ENCODE measurements around the gene BMP7. TPM values are rescaled to one million over a fixed set of nuclear protein-coding genes. Genes with fewer than 3 reads are reported as not detected.
A peak's percentile ranks its signal among the peaks of the same experiment; 100 is the strongest.

BMP7 gene
- total and polyA plus RNA-seq, 2 experiments from 2014 or later, result not detected

- Histone ChIP-seq H3F3A (ENCODE audit: insufficient read depth) (no peaks in the 10 kb centered on the region), H3K4me3 (no peak overlapping the region), H3K9me2 (ENCODE audit: insufficient read depth) (no peaks in the 10 kb centered on the region), H3K79me2 (ENCODE audit: insufficient read depth) (no peaks in the 10 kb centered on the region), H3K36me3 (ENCODE audit: low read depth) (no peaks in the 10 kb centered on the region), H3K9me3 (ENCODE audit: low read depth) (no peaks in the 10 kb centered on the region), H4K20me1 (ENCODE audit: insufficient read depth) (no peaks in the 10 kb centered on the region), H3K27me3 (replicated peaks; ENCODE audit: insufficient read depth) (peaks cover 39% of the 10 kb centered on the region), H3K9ac (no peak overlapping the region), H3K27ac (no peak overlapping the region), H2AFZ (no peak overlapping the region), H3K4me2 (ENCODE audit: unreplicated experiment) (no peak overlapping the region), H3K4me1 (ENCODE audit: insufficient read depth) (peaks cover 15% of the 10 kb centered on the region)
- TF ChIP-seq EZH2phosphoT487 (IDR thresholded peaks at IDR 0.05; ENCODE audit: insufficient read depth, low read depth) (no peak), EZH2 (IDR thresholded peaks at IDR 0.05; ENCODE audit: insufficient read depth, poor library complexity, severe bottlenecking) (no peak)
- in situ Hi-C loops (cut with MboI), result no loop called here
- WGBS, 2 experiments (ENCODE audit: low coverage in 1 of 2, low lambda C conversion rate in 2 of 2, missing lambda C conversion rate in 2 of 2), result 16% methylated on average over 18 to 19 of the region's 19 CpGs
- DNase-seq, result peak; percentile 62
Observed at GRCh38 chr20:57224641-57225138, 41.8 kb downstream of the BMP7 start.

- Histone ChIP-seq H2AFZ (no peak overlapping the region), H3K9me2 (ENCODE audit: insufficient read depth) (no peaks in the 10 kb centered on the region), H3K9ac (0 out of 2 replicates have a peak overlapping the region, but pooled peaks have one; percentile 2), H3K27ac (no peak overlapping the region), H3K27me3 (replicated peaks; ENCODE audit: insufficient read depth) (peaks cover 34% of the 10 kb centered on the region), H3K79me2 (ENCODE audit: insufficient read depth) (no peaks in the 10 kb centered on the region), H3K36me3 (ENCODE audit: low read depth) (no peaks in the 10 kb centered on the region), H3K4me1 (ENCODE audit: insufficient read depth) (peaks cover 15% of the 10 kb centered on the region), H3K9me3 (ENCODE audit: low read depth) (no peaks in the 10 kb centered on the region), H3K4me2 (ENCODE audit: unreplicated experiment) (no peak overlapping the region), H3F3A (ENCODE audit: insufficient read depth) (no peaks in the 10 kb centered on the region), H4K20me1 (ENCODE audit: insufficient read depth) (no peaks in the 10 kb centered on the region), H3K4me3 (no peak overlapping the region)
- DNase-seq, result peak; percentile 85
- WGBS, 2 experiments (ENCODE audit: low coverage in 1 of 2, low lambda C conversion rate in 2 of 2, missing lambda C conversion rate in 2 of 2), result 12 to 13% methylated on average over 20 of the region's 20 CpGs
- in situ Hi-C loops (cut with MboI), result no loop called here
- no peak for TF ChIP-seq EZH2phosphoT487 (IDR thresholded peaks at IDR 0.05; ENCODE audit: insufficient read depth, low read depth)
- no peak for TF ChIP-seq EZH2 (IDR thresholded peaks at IDR 0.05; ENCODE audit: insufficient read depth, poor library complexity, severe bottlenecking)
Observed at GRCh38 chr20:57223648-57224489, 42.6 kb downstream of the BMP7 start.

DNA sequence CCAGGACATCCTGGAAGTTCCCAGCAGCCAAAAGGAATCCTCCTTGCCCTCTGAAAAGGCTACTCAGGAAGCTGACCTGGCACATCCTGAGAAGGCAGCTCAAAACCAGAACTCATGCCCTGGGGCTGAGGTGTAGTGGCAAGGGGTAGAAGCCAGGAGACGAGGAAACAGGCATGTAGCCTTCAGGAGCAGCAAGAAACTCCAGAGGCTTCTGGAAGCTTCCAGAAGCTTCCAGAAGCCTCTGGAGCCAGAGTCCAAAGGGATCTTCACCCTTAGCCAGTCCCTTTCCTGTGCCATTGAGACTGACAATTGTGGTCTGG is 43.9 kb downstream of the BMP7 start:
- no peak overlapping the region for H3K9ac ChIP-seq
- no peak overlapping the region for H3K27ac ChIP-seq
- H2AFZ ChIP-seq, result no peak overlapping the region
- H3K4me3 ChIP-seq, result no peak overlapping the region
- no peak for DNase-seq
- no peaks in the 10 kb centered on the region for H4K20me1 ChIP-seq (ENCODE audit: insufficient read depth)
- no peak overlapping the region for H3K4me2 ChIP-seq (ENCODE audit: unreplicated experiment)
- no peaks in the 10 kb centered on the region for H3K36me3 ChIP-seq (ENCODE audit: low read depth)
- no peaks in the 10 kb centered on the region for H3K9me2 ChIP-seq (ENCODE audit: insufficient read depth)
- 82 to 93% methylated on average over 1 of the region's 1 CpG for WGBS, 2 experiments (ENCODE audit: low coverage in 1 of 2, low lambda C conversion rate in 2 of 2, missing lambda C conversion rate in 2 of 2)
- no peaks in the 10 kb centered on the region for H3K79me2 ChIP-seq (ENCODE audit: insufficient read depth)
- peaks cover 38% of the 10 kb centered on the region for H3K27me3 ChIP-seq (replicated peaks; ENCODE audit: insufficient read depth)
- TF ChIP-seq EZH2 (IDR thresholded peaks at IDR 0.05; ENCODE audit: insufficient read depth, poor library complexity, severe bottlenecking) (no peak), EZH2phosphoT487 (IDR thresholded peaks at IDR 0.05; ENCODE audit: insufficient read depth, low read depth) (no peak)
- H3F3A ChIP-seq (ENCODE audit: insufficient read depth), result no peaks in the 10 kb centered on the region
- H3K9me3 ChIP-seq (ENCODE audit: low read depth), result no peaks in the 10 kb centered on the region
- in situ Hi-C loops (cut with MboI), result no loop called here
- peaks cover 15% of the 10 kb centered on the region for H3K4me1 ChIP-seq (ENCODE audit: insufficient read depth)

GRCh38 chr20:57221916-57222630 is 44.4 kb downstream of the BMP7 start:
- H3K79me2 ChIP-seq (ENCODE audit: insufficient read depth), result no peaks in the 10 kb centered on the region
- H3K9me2 ChIP-seq (ENCODE audit: insufficient read depth), result no peaks in the 10 kb centered on the region
- peaks cover 15% of the 10 kb centered on the region for H3K4me1 ChIP-seq (ENCODE audit: insufficient read depth)
- H4K20me1 ChIP-seq (ENCODE audit: insufficient read depth), result no peaks in the 10 kb centered on the region
- no peak overlapping the region for H3K4me3 ChIP-seq
- H3F3A ChIP-seq (ENCODE audit: insufficient read depth), result no peaks in the 10 kb centered on the region
- H3K9me3 ChIP-seq (ENCODE audit: low read depth), result no peaks in the 10 kb centered on the region
- TF ChIP-seq EZH2 (IDR thresholded peaks at IDR 0.05; ENCODE audit: insufficient read depth, poor library complexity, severe bottlenecking) (no peak), EZH2phosphoT487 (IDR thresholded peaks at IDR 0.05; ENCODE audit: insufficient read depth, low read depth) (no peak)
- no peak overlapping the region for H3K27ac ChIP-seq
- 80 to 86% methylated on average over 15 to 19 of the region's 19 CpGs for WGBS, 2 experiments (ENCODE audit: low coverage in 1 of 2, low lambda C conversion rate in 2 of 2, missing lambda C conversion rate in 2 of 2)
- H2AFZ ChIP-seq, result no peak overlapping the region
- peaks cover 38% of the 10 kb centered on the region for H3K27me3 ChIP-seq (replicated peaks; ENCODE audit: insufficient read depth)
- H3K36me3 ChIP-seq (ENCODE audit: low read depth), result no peaks in the 10 kb centered on the region
- H3K9ac ChIP-seq, result no peak overlapping the region
- no peak for DNase-seq
- no peak overlapping the region for H3K4me2 ChIP-seq (ENCODE audit: unreplicated experiment)
- in situ Hi-C loops (cut with MboI), result no loop called here
